GM19452 (cell line): ENCODE results near the gene ANXA11.

ENCODE experiments used
- ATAC-seq: cut with Tn5 transposase; IDR thresholded peaks from one replicate; pipeline ENCODE4 v1.9.1; 2021; ENCODE audit not compliant: unreplicated experiment

The ANXA11 gene

GRCh38 chr10:80108576-80109239 is 96.6 kb downstream of the ANXA11 start:
- ATAC-seq = no peak

- peak; percentile 91 for ATAC-seq
Measured at GRCh38 chr10:80104066-80104926, 101.0 kb downstream of the ANXA11 start.
